GM19452 (cell line): ENCODE data around the gene MIGA1.
"Not testable (repeated sequence)": the region's sequence is repeated elsewhere in the genome, so short reads cannot be mapped to it uniquely, and the experiment has no call there.

Experiments used
- ATAC-seq: cut with Tn5 transposase; IDR thresholded peaks from one replicate; pipeline ENCODE4 v1.9.1; 2021; ENCODE audit not compliant: unreplicated experiment

The MIGA1 gene, protein sequence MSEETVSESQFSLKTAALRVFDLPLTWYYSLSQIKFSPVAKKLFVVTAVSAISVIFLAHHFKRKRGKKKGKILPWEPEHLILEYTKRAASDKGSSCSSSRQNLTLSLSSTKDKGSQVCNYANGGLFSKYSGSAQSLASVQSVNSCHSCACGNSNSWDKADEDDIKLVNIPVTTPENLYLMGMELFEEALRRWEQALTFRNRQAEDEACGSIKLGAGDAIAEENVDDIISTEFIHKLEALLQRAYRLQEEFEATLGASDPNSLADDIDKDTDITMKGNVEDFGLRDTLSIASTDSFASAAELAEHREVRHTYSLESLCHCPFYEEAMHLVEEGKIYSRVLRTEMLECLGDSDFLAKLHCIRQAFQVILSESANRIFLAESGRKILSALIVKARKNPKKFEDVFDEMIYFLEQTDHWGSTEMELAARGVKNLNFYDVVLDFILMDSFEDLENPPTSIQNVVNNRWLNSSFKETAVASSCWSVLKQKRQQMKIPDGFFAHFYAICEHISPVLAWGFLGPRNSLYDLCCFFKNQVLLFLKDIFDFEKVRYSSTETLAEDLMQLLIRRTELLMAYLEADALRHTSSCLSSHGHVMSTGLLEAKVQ

GRCh38 chr1:77779529-77780281 is at the start of gene MIGA1:
Gene MIGA1, plus strand, starts transcription at chr1:77779649. Its CDS starts 3,604 bp downstream, at chr1:77783253.
- peak; percentile 91 for ATAC-seq

DNA sequence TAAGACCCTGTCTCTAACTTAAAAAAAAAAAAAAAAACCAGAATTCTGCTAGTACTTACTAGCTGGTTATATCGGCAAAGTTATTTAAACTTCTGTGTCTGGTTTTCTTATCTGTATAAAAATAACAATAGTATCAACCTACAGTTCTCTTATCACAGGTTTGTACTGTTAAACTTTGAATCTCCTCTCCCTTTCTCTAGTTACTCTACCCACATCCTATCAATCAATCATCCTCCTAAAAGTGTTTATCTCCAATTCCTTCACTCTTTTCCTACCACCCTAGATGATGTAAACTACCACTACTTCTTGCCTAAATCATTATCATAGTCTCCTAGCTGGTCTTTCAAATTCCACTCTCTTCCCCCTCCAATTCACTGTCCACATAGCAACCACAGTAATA is 47.4 kb upstream of the MIGA1 start:
- ATAC-seq, result no peak

DNA sequence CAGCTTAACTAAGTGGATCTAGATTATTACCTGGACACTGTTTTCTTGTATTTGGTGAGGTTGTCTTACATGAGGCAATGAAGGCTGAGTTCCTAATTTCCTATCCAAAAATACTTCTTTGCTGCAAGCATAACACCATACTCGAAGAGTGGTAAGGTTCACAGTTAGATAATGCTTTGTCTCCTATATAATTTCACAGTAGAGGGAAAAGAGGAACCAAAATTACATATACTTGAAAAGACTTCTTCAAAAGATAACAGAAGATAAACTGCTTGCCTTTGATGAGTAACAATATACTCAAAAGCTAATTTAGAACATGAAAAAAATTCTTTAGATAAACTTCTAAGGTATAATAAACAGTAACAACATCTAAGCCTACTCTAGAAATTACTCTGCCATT is 40.2 kb upstream of the MIGA1 start:
- ATAC-seq, result no peak

DNA sequence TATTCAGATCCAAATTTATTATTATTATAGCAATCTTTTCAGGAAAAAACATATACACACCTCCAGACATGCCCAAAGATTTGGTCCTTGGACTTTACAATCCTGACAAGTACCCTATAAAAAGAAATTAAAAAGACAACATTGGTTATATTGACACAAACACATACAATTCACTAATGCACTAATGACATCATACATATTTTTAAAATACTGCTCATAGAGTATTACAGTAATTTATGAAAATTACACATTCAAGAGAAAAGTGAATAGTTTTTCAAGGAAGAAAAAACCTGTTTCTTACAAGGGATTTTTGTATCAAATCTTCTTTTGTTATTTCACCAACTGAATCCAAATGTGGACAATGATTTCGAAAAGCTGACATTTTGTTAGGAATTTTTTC is 38.1 kb upstream of the MIGA1 start:
- no peak for ATAC-seq

DNA sequence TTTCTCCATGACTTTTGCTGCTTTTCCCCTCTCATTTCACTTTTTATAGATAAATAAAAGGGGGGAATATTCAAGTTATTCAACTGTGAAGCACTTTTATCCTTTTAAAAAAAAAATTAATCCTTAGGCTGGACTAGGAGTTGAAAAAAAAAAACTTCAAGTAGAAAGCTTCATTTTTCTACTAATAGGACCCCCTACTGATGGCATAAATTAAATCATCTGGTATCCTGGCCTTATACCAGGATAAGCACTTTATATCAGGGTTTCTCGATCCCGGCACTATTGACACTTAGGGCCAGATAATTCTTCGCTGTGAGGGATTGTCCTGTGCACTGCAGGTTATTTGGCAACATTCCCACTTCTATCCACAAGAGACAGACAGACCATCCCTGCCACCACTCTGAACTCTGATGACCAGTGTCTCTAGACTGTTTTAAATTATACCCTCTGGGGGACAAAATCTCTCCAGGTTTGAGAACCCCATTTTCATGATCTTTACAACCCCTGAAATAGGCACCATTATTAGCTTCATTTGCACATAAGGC is 37.4 kb upstream of the MIGA1 start:
- ATAC-seq, result no peak

DNA sequence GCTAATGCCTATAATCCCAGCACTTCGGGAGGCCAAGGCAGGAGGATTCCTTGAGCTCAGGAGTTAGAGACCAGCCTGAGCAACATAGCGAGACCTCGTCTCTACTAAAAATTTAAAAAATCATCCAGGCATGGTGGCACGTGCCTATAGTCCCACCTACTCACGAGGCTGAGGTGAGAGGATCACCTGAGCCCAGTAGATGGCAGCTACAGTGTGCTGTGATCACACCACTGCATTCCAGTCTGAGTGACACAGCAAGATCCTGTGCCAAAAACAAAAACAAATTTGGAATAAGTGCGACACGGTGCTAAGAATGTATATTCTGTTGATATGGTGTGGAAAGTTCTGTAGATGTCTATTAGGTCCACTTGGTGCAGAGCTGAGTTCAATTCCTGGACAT is 34.9 kb upstream of the MIGA1 start:
- ATAC-seq, result no peak

GRCh38 chr1:77749489-77749888 is 30.0 kb upstream of the MIGA1 start:
- not testable (repeated sequence) for ATAC-seq

DNA sequence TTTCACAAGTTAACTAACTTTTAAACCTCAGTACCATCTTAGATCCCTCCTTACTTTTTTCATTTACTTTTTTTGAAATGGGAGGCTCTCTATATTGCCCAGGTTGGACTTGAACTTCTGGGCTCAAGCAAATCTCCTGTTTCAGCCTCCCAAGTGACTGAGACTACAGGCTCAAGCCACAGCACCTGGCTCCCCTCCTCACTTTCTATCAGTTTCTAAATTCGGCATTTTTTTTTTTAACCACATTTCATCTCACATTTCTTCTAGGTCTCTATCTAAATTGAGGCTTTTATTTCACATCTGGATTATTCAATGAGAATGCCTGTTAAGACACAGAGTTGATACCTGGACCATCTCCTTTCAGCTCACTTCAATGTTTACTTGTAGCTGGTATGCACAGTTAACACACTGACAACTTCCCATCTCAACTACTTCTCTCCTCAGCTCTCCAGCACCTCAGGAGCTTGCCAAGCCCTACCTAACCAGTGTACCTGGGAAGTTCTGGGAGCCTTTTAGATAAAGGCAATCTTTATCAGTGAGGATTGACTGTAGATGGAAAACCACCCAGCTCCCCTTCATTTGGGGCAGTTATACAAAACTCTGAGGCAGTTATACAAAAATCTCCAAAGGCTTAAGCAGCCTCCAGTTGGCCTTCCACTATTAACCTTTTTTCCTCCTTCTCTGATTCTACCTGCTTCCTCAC is 23.2 kb upstream of the MIGA1 start:
- no peak for ATAC-seq

DNA sequence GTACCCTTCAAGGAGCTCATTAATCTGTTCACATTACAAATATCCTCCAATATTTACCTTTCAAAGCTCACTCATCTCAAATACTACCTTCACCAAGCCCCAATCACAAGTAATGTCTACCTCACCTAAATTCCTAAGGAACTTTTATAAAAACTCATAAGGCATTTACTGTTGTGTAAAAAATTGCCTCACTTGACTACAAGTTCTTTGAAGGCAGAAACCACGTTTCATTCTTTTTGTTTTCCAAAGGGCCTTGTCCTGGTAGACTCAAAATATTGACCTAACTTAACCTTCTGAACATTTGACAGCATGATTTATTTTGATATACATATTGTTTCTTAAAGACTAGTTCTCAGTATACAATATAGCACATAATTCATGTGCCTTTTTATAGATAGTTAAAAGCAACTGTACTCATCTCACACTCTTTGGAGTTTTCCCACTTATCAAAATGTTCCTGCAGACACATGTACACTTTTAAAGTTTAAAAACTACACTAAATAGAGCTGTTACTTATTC is 22.3 kb upstream of the MIGA1 start:
- no peak for ATAC-seq

GRCh38 chr1:77757603-77758002 is 21.8 kb upstream of the MIGA1 start:
- ATAC-seq, result no peak

DNA sequence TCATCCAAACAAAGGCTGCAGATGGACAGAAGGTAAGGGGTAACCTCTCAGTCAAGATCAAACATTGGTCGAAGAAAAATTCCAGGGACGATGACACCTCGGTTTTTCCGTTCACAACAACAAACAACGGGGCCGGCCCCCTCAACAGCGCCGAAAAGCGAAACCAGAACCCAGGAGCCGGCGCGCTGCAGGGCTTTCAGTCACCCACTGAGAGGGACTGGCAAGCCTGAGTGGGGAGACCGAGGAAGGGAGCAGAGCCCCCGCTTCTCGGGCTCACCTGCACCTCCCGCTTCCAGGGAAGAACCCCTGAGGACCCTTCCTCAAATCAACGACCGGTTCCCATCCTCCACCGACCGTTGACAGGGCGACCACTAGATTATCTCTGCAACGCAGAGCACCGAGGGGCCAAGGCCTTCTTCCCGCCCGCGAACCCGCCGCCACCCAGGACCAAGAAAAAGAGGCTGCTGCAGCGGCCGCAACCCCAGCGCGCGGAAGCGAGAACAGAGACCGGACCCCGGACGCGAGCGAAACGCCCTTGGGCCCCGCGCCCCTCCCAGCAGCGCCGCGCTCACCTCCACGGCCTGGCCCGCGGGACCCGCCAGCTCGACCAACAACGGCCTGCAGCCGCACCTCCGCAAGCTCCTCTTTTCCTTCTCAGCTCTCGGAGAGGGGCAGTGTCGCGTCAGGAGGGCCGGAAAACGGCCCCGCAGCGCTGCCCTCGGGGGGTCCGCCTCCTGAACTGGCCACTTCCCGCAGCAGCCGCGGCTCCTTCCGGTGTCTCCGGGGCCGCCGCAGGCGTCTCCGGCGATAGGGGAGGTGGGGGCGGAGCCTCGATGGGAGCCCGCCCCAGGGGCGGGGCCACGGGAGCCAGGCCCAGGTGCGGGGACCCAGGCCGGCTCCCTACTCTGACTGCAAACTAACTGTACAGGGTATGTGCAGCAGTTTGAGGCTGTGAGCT is 20.1 kb upstream of the MIGA1 start, which contains the start of gene USP33:
TSS of gene USP33 (minus strand) at position 782 of the 958 bp plus-strand sequence. CDS start 18,155 bp downstream, outside the sequence.
- peak; percentile 96 for ATAC-seq

DNA sequence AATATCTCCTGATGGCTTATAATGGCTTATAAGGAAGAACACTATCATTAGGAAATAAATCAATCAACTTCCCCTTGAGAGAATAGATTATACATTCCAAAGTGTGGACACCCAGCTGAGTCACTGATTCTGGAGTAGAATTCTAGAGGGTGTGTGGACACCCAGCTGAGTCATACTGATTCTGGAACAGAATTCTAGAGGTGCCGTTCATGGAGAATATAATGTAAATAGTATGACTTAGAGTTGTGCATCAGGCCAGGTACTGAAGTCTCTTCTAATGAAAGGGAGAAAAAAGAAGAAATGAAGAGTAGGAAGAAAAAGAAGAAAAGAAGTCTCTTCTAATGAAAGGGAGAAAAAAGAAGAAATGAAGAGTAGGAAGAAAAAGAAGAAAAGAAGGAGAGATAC is 17.4 kb upstream of the MIGA1 start:
- ATAC-seq, result no peak

GRCh38 chr1:77768006-77768405 is 11.4 kb upstream of the MIGA1 start:
- no peak for ATAC-seq

DNA sequence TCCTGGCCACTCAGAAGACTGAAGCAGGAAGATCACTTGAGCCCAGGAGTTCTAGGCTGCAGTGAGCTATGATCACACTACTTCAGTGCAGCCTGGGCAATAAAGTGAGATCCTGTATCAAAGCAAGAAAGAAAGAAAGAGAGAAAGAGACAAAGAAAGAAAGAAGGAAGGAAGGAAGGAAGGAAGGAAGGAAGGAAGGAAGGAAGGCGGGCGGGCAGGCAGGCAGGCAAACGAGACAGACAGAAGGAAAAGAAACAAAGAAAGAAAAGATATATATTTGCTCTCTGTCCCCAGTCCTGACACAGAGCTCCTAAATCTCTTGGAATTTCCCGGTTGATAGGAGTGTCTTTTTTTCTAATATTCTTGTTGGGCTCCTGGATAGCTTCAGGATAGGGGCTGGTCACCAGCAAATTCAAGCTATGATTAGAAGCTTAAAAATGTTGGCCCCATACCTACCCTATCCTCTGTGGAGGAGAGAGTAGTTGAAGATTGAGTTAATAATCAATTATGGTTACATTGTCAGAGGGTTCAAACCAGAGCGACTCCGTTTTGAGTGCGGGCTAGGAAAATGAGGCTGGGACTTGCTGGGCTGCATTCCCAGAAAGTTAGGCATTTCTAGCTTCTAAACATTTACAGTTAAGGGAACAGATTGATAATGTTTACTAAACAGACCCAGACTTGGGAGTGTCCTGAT is 3.3 kb upstream of the MIGA1 start:
- no peak for ATAC-seq

DNA sequence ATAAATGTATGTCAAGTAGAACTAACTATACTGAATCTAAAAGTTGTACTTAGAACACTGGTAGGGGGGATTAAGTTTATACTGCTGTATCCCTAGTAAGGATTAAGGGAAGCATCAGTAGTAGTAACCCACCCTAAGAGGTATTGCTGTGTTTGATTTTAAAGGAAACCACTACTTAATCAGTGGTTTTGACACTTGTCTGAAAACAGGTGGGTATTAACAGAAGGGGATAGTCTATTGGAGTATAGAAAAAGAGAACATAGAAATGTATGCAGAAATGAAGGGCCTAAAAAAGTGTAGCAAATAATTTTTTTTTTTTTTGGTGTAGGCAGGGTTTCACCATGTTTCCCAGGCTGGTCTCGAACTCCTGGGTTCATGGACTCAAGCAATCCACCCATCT is 2.2 kb downstream of the MIGA1 start:
- no peak for ATAC-seq

DNA sequence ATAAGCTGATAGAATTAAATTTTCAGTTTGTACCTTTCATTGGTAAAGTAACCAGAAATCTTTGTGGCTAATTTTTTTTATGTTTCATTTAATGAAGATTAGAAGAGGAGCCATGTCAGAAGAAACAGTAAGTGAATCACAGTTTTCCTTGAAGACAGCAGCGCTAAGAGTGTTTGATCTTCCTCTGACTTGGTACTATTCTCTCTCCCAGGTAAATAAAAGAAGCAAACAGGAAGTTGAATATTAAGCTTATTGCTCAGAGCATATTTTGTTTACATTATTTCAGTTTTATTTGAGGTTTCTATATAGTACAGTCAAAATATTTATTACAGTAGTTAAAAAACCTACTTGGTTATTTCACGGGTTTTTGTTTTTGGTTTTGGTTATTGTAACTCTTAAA is 3.7 kb downstream of the MIGA1 start:
- no peak for ATAC-seq

DNA sequence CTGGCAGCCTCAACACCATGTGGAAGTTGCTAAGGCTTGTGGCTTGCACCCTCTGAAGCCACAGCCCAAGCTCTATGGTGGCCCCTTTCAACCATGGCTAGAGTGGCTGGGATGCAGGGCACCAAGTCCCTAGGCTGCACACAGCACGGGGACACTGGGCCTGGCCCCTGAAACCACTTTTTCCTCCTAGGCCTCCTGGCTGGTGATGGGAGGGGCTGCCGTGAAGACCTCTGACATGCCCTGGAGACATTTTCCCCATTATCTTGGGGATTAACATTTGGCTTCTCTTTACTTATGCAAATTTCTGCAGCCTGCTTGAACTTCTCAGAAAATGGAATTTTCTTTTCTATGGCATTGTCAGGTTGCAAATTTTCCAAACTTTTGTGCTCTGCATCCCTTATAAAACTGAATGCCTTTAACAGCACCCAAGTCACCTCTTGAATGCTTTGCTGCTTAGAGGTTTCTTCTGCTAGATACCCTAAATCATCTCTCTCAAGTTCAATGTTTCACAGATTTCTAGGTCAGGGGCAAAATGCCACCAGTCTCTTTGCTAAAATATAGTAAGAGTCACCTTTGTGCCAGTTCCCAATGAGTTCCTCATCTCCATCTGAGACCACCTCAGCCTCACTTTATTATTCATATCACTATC is 6.8 kb downstream of the MIGA1 start:
- ATAC-seq, result not testable (repeated sequence)

DNA sequence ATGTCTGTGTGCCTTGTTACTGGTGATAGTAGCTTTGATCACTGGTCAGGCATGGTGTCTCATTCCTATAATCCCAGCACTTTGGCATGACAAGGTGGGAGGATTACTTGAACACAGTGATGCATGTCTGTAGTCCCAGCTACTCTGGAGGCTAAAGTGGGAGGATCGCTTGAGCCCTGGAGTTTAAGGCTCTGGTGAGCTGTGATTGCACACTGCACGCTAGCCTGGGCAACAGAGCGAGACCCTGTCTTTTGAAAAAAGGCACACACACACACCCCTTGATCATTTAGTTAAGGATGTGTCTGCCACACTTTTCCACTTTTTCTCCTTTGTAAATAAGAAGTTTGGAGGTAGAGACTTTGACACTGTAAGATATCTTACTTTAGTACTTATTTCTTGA is 15.1 kb downstream of the MIGA1 start:
- ATAC-seq, result no peak
